RWPE1 (cell line): ENCODE results near the gene TMOD2.

Experiments used
- CTCF ChIA-PET: fragments of 350-600 bp; sonication (Branson Sonifier 250); formaldehyde crosslinking; extraction: SDS; loops from one replicate; lab custom pipeline; 2021; lab: Yijun Ruan, JAX
- POLR2A ChIA-PET: fragments of 400-600 bp; formaldehyde crosslinking; extraction: SDS; loops from one replicate; lab custom pipeline; 2020; ENCODE audit warnings: antibody characterized with exemption; ENCODE audit not compliant: low non-redundant PET; lab: Yijun Ruan, JAX
- DNase-seq: peaks from one replicate; pipeline ENCODE4 v3.0.0; 2012; ENCODE audit warnings: low spot score
- H3K27ac ChIP-seq: fragments of 450-650 bp; 2 replicates; pipeline ENCODE4 v1.5.1; 2017
- TF ChIP-seq, protein P1 (sequence below): fragments of 450-650 bp; conservative IDR thresholded peaks from 2 replicates; pipeline ENCODE4 v1.5.1; 2017; ENCODE audit warnings: low read depth, mild to moderate bottlenecking

Gene TMOD2

GRCh38 chr15:51798281-51798680, 46.9 kb downstream of the TMOD2 start:
- TF ChIP-seq, protein P1, sequence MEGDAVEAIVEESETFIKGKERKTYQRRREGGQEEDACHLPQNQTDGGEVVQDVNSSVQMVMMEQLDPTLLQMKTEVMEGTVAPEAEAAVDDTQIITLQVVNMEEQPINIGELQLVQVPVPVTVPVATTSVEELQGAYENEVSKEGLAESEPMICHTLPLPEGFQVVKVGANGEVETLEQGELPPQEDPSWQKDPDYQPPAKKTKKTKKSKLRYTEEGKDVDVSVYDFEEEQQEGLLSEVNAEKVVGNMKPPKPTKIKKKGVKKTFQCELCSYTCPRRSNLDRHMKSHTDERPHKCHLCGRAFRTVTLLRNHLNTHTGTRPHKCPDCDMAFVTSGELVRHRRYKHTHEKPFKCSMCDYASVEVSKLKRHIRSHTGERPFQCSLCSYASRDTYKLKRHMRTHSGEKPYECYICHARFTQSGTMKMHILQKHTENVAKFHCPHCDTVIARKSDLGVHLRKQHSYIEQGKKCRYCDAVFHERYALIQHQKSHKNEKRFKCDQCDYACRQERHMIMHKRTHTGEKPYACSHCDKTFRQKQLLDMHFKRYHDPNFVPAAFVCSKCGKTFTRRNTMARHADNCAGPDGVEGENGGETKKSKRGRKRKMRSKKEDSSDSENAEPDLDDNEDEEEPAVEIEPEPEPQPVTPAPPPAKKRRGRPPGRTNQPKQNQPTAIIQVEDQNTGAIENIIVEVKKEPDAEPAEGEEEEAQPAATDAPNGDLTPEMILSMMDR, result no peak
- CTCF ChIA-PET, result no interaction called here
- POLR2A ChIA-PET, result no interaction called here
- no peak for DNase-seq
- H3K27ac ChIP-seq, result no peak overlapping the region

- H3K27ac ChIP-seq, result no peak overlapping the region
- TF ChIP-seq, protein P1, result no peak
- no peak for DNase-seq
- ChIA-PET POLR2A (no interaction called here), CTCF (no interaction called here)
These were observed 48.2 kb downstream of the TMOD2 start for GRCh38 chr15:51799282-51800252.

DNA sequence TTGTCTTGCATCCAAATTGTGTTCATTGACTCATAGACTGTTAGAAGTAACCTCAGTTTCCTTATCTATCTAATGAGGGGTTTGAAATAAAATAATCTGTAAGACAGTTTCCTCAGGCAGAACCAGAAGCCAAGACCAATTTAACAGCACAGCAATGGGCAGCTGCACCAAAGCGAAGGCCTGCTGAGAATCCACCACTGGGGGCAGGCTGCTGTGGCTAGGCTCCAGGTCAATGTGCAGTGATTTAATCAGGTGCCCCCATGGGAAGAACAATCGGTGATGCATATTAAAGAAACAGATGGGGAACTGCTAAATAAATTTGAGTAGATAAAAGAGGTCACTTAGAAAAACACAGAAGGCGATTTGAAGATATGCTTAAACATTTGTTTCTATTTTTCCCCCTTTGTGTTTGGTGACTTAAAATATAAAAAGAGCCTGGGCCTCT, 50.0 kb downstream of the TMOD2 start:
- POLR2A ChIA-PET, result no interaction called here
- CTCF ChIA-PET, result interaction anchor here (0.9 to 1.2 kb wide), 2 partner anchors 18 to 25 kb away, joined by 4 to 5 read pairs; no protein-coding TSS in a partner anchor
- TF ChIP-seq, protein P1, result peak; percentile 52
- no peak overlapping the region for H3K27ac ChIP-seq
- peak; percentile 26 for DNase-seq

DNA sequence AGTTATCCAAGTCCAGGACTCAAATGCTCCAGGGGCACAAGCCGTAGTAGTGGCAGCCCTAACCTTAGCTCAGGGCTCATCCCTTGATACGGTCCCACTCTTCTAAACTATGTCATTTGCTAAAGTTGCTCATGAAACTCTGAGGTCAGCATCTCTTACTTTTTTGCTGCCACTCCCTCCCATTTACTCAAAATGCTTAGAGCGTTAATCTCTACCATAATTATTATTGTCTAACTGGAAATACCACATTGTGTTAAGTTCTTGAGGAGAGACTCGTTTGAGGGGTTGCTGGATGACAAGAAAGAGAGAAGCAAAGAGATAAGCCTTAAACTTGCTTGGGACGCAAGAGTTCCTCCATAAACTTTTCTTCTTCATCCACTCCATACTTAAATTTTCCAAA, 51.2 kb downstream of the TMOD2 start:
- ChIA-PET CTCF (interaction anchor here (0.9 kb wide), 1 partner anchor 152 kb away, joined by 6 read pairs; no protein-coding TSS in a partner anchor), POLR2A (no interaction called here)
- H3K27ac ChIP-seq, result no peak overlapping the region
- TF ChIP-seq, protein P1, result no peak
- DNase-seq, result no peak

DNA sequence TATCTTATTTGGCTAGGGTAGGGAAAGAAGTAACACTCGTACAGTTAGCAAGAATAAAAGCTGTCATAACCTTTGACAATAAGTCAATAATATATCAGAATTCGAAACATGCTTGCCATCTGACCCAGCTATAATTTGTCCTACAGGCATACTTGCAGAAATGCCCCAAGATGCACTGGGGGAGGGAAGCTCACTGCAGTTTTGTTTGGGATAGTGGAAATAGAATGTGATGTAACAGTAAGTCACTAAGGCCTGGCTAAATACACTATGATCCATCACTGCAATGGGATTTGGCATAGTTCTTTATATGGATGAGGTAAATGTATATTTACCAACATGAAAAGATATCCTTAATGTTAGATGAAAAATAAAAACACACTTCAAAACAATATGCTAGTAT, 52.6 kb downstream of the TMOD2 start:
- no peak for DNase-seq
- POLR2A ChIA-PET, result no interaction called here
- H3K27ac ChIP-seq, result no peak overlapping the region
- TF ChIP-seq, protein P1, result no peak
- CTCF ChIA-PET, result interaction anchor here (0.6 kb wide), 1 partner anchor 27 kb away, joined by 4 read pairs; no protein-coding TSS in a partner anchor

- ChIA-PET POLR2A (no interaction called here), CTCF (no interaction called here)
- no peak overlapping the region for H3K27ac ChIP-seq
- TF ChIP-seq, protein P1, result no peak
- DNase-seq, result no peak
These were observed 54.7 kb downstream of the TMOD2 start for GRCh38 chr15:51806123-51806522.
